ENCODE data around the gene RNF213.
"Not testable (repeated sequence)": the region's sequence is repeated elsewhere in the genome, so short reads cannot be mapped to it uniquely, and the experiment has no call there.

RNF213 gene

DNA sequence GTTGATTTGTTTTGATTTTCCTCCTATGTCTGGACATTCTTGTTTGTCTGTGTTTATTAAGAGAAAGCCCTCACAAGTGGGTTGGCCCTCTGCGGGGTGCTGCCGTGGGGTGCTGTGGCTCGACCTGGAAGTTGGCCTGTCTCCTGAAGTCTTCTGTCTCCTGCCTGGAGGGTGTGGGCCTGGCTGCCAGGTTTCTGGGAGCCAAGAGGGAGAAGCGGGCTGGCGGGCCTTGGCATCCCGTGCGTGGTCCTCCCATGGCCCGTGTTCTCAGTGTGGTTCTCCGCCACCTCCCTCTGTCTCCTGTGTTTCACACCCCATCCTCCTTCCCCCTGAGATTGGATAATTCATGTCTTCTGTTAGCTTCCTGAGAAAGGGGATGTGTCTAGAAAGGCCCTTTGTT lies 69.6 kb downstream of the RNF213 start:
- Histone ChIP-seq H2AFZ (ENCODE audit: low read depth, low read length) (no peak overlapping the region), H3K36me3 (replicated peaks; ENCODE audit: low read depth, low read length) (peaks cover 80% of the 10 kb centered on the region), H3K79me2 (ENCODE audit: low read length) (peaks cover 13% of the 10 kb centered on the region), H3K27ac (ENCODE audit: low read length) (no peak overlapping the region), H4K20me1 (ENCODE audit: insufficient read depth, low read length) (peaks cover 26% of the 10 kb centered on the region), H3K27me3 (ENCODE audit: low read depth, low read length) (no peaks in the 10 kb centered on the region), H3K4me2 (ENCODE audit: low read length) (no peak overlapping the region), H3K4me1 (ENCODE audit: low read length) (no peaks in the 10 kb centered on the region), H3K9me3 (ENCODE audit: insufficient read depth, low read length) (no peaks in the 10 kb centered on the region), H3K4me3 (ENCODE audit: low read length) (no peak overlapping the region), H3K9ac (ENCODE audit: low read length) (no peak overlapping the region)
- no peak for TF ChIP-seq CTCF (IDR thresholded peaks at IDR 0.05; ENCODE audit: low read depth, low read length)
- TF ChIP-seq EZH2phosphoT487 (IDR thresholded peaks at IDR 0.05; ENCODE audit: low read depth) = no peak

DNA sequence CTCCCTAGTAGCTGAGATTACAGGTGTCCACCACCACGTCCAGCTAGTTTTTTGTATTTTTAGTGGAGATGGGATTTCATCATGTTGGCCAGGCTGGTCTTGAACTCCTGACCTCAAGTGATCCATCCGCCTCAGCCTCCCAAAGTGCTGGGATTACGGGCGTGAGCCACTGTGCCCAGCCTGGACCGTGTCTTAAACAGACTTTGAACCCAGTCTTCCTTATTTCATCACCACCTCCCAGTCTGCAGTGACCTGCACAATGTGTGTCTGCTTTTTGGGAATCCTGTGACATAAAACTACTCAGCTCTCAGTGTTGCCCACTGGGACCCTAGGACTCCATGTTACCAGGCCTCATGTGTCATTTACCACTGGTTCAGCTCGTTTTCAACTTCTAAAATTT lies 70.3 kb downstream of the RNF213 start:
- not testable (repeated sequence) for H3K4me1 ChIP-seq (ENCODE audit: low read length); H3K4me3 ChIP-seq (ENCODE audit: low read length); H2AFZ ChIP-seq (ENCODE audit: low read depth, low read length); H3K9ac ChIP-seq (ENCODE audit: low read length); H3K27me3 ChIP-seq (ENCODE audit: low read depth, low read length); H3K9me3 ChIP-seq (ENCODE audit: insufficient read depth, low read length); H3K4me2 ChIP-seq (ENCODE audit: low read length); H3K27ac ChIP-seq (ENCODE audit: low read length)
- Histone ChIP-seq H3K79me2 (ENCODE audit: low read length) (peaks cover 13% of the 10 kb centered on the region), H4K20me1 (ENCODE audit: insufficient read depth, low read length) (peaks cover 27% of the 10 kb centered on the region), H3K36me3 (replicated peaks; ENCODE audit: low read depth, low read length) (peaks cover 80% of the 10 kb centered on the region)

DNA sequence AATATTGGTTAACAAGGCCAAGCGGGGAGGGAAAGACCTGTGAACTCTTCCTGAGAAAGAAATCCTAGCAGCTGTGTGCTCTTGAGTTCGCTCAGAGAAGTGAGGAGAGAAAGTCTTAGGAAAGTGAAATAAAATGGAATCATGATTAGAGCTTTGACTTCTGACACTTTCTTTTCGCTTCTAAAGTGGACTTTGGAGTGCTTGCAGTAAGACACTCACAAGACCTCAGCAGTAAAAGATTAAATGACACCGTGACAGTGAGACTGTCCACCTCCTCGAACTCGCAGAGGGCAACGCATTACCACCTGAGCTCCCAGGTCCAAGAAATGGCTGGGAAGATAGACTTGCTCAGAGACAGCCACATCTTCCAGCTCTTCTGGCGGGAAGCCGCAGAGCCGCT lies 71.2 kb downstream of the RNF213 start:
- Histone ChIP-seq H3K4me2 (ENCODE audit: low read length) (no peak overlapping the region), H3K79me2 (ENCODE audit: low read length) (peaks cover 13% of the 10 kb centered on the region), H4K20me1 (ENCODE audit: insufficient read depth, low read length) (peaks cover 22% of the 10 kb centered on the region), H3K27ac (ENCODE audit: low read length) (no peak overlapping the region), H3K4me1 (ENCODE audit: low read length) (no peaks in the 10 kb centered on the region), H3K36me3 (replicated peaks; ENCODE audit: low read depth, low read length) (peaks cover 78% of the 10 kb centered on the region), H3K9me3 (ENCODE audit: insufficient read depth, low read length) (no peaks in the 10 kb centered on the region), H2AFZ (ENCODE audit: low read depth, low read length) (no peak overlapping the region), H3K4me3 (ENCODE audit: low read length) (no peak overlapping the region), H3K27me3 (ENCODE audit: low read depth, low read length) (no peaks in the 10 kb centered on the region), H3K9ac (ENCODE audit: low read length) (no peak overlapping the region)
- TF ChIP-seq CTCF (IDR thresholded peaks at IDR 0.05; ENCODE audit: low read depth, low read length) (no peak), EZH2phosphoT487 (IDR thresholded peaks at IDR 0.05; ENCODE audit: low read depth) (no peak)

DNA sequence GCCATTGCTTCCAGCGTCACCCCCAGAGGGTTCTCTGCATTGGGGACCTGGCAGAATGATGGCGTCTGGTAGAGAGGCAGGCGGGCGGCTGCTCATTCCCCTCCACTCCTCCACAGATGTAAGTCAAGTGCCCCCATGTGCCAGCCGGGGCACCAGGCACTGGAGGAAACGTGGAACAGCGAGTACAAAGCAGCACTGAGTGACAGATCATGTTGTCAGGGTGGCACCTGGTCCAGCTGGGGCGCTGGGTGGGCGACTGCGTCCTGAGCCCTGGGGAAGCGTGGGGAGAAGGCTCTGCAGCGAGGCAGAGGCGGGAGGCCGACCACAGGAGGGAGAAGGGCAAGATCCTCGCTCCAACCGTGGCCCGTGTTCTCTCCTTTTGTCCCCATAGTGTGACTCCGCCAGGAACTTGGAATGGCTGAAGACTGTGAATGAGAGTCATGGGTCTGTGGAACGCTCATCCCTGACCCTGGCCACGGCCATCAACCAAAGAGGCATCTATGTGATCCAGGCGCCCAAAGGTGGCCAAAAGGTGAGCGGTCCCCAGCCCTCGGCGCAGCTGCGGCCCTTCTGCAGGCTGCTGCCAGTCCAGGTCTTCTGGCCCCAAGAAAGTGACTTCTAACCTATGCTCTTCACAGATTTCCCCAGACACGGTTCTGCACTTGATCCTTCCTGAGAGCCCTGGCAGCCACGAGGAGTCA lies 76.7 kb downstream of the RNF213 start:
- Histone ChIP-seq H3K4me1 (ENCODE audit: low read length) (no peaks in the 10 kb centered on the region), H3K27me3 (ENCODE audit: low read depth, low read length) (no peaks in the 10 kb centered on the region), H3K9me3 (ENCODE audit: insufficient read depth, low read length) (no peaks in the 10 kb centered on the region), H4K20me1 (ENCODE audit: insufficient read depth, low read length) (peaks cover 33% of the 10 kb centered on the region), H2AFZ (ENCODE audit: low read depth, low read length) (no peak overlapping the region), H3K27ac (ENCODE audit: low read length) (no peak overlapping the region), H3K9ac (ENCODE audit: low read length) (no peak overlapping the region), H3K4me3 (ENCODE audit: low read length) (no peak overlapping the region), H3K4me2 (ENCODE audit: low read length) (no peak overlapping the region), H3K36me3 (replicated peaks; ENCODE audit: low read depth, low read length) (peaks cover 70% of the 10 kb centered on the region), H3K79me2 (ENCODE audit: low read length) (peaks cover 9% of the 10 kb centered on the region)
- TF ChIP-seq CTCF (IDR thresholded peaks at IDR 0.05; ENCODE audit: low read depth, low read length) (no peak), EZH2phosphoT487 (IDR thresholded peaks at IDR 0.05; ENCODE audit: low read depth) (no peak)

Measured in OCI-LY3 (cell line).